Keratinocyte (primary cell): ENCODE results near the gene ADGRV1.

ENCODE experiments used
- EZH2 ChIP-seq: IDR thresholded peaks from one replicate; pipeline ENCODE4 v1.6.1; 2012; ENCODE audit warnings: inconsistent platforms, mild to moderate bottlenecking, low read length, moderate library complexity
- TF ChIP-seq, protein P1 (sequence below), 3 experiments: IDR thresholded peaks in 1 of 3; conservative IDR thresholded peaks in 1 of 3; optimal IDR thresholded peaks in 1 of 3; 2 replicates in 2 of 3; 3 replicates in 1 of 3; pipeline versions ENCODE3 to v1.5.1; 2011; ENCODE audit warnings: low read length in 3 of 3, mild to moderate bottlenecking in 3 of 3, moderate library complexity in 2 of 3, control low read depth in 1 of 3, inconsistent platforms in 1 of 3; ENCODE audit not compliant: insufficient read depth in 2 of 3; ENCODE audit errors: extremely low read depth in 1 of 3

DNA sequence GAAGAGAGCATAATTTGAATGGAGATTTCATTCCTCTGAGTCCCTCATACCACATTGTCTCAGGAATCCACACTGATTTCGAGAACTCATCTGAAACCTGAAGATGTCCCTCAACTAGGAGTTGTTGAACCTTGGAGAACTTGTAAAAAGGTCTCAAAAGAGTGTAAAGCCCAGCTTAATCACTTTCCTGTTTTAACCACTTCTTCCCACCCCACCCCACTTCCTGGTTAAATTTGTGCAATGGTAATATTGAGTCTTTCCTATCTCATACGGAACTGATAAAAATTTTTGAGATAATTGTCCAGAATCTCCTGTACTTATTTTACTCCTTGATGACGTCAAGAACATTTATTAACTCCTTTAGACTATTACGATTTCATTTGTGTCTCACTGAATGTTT lies 583.8 kb downstream of the ADGRV1 start:
- TF ChIP-seq, protein P1, sequence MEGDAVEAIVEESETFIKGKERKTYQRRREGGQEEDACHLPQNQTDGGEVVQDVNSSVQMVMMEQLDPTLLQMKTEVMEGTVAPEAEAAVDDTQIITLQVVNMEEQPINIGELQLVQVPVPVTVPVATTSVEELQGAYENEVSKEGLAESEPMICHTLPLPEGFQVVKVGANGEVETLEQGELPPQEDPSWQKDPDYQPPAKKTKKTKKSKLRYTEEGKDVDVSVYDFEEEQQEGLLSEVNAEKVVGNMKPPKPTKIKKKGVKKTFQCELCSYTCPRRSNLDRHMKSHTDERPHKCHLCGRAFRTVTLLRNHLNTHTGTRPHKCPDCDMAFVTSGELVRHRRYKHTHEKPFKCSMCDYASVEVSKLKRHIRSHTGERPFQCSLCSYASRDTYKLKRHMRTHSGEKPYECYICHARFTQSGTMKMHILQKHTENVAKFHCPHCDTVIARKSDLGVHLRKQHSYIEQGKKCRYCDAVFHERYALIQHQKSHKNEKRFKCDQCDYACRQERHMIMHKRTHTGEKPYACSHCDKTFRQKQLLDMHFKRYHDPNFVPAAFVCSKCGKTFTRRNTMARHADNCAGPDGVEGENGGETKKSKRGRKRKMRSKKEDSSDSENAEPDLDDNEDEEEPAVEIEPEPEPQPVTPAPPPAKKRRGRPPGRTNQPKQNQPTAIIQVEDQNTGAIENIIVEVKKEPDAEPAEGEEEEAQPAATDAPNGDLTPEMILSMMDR (optimal IDR thresholded peaks at IDR 0.05 in 1 of 3, IDR thresholded peaks at IDR 0.05 in 1 of 3, conservative IDR thresholded peaks at IDR 0.05 in 1 of 3; ENCODE audit: extremely low read depth in 1 of 3, insufficient read depth in 2 of 3, low read length in 3 of 3), result no peak
- no peak for TF ChIP-seq EZH2
